Trophoblast cell (in vitro differentiated cells and primary cell): ENCODE data around the gene RSPO4.

Experiments used
- DNase-seq, 2 donors: peaks; one replicate each; pipeline ENCODE4 v3.0.0-alpha.2; 2016
- H2AFZ ChIP-seq: 2 replicates; pipeline ENCODE4 v1.6.1; 2013; ENCODE audit warnings: low read length, moderate library complexity, mild to moderate bottlenecking; ENCODE audit not compliant: insufficient read depth, poor library complexity
- H2AK5ac ChIP-seq: 2 replicates; pipeline ENCODE4 v1.6.1; 2013; ENCODE audit warnings: mild to moderate bottlenecking, low read length
- H2BK120ac ChIP-seq: 2 replicates; pipeline ENCODE4 v1.6.1; 2013; ENCODE audit warnings: low read length, mild to moderate bottlenecking, moderate library complexity; ENCODE audit not compliant: insufficient read depth, poor library complexity
- H2BK12ac ChIP-seq: 2 replicates; pipeline ENCODE4 v1.6.1; 2013; ENCODE audit warnings: mild to moderate bottlenecking, low read length, moderate library complexity
- H2BK5ac ChIP-seq: 2 replicates; pipeline ENCODE4 v1.6.1; 2013; ENCODE audit warnings: low read length, low read depth, moderate library complexity, mild to moderate bottlenecking; ENCODE audit not compliant: poor library complexity
- H3K14ac ChIP-seq: 2 replicates; pipeline ENCODE4 v1.6.1; 2013; ENCODE audit warnings: mild to moderate bottlenecking, low read length
- H3K18ac ChIP-seq: 2 replicates; pipeline ENCODE4 v1.6.1; 2013; ENCODE audit warnings: mild to moderate bottlenecking, low read length
- H3K23ac ChIP-seq: 2 replicates; pipeline ENCODE4 v1.6.1; 2013; ENCODE audit warnings: low read length
- H3K27ac ChIP-seq: 2 replicates; pipeline ENCODE4 v1.5.1; 2013; ENCODE audit warnings: low read depth, mild to moderate bottlenecking, inconsistent platforms, low read length, moderate library complexity
- H3K27me3 ChIP-seq: 2 replicates; pipeline ENCODE4 v1.6.1; 2013; ENCODE audit warnings: inconsistent platforms, mild to moderate bottlenecking, low read length, moderate library complexity; ENCODE audit not compliant: insufficient read depth
- H3K36me3 ChIP-seq, 2 experiments: 1 replicate in 1 of 2; 2 replicates in 1 of 2; pipeline ENCODE4 v1.6.1; 2013; ENCODE audit warnings: low read length in 2 of 2, mild to moderate bottlenecking in 2 of 2, moderate library complexity in 1 of 2; ENCODE audit not compliant: insufficient read depth in 2 of 2, control insufficient read depth in 1 of 2
- H3K4ac ChIP-seq: 2 replicates; pipeline ENCODE4 v1.6.1; 2013; ENCODE audit warnings: low read depth, mild to moderate bottlenecking, low read length, moderate library complexity
- H3K4me1 ChIP-seq, 2 experiments: 1 replicate in 1 of 2; 2 replicates in 1 of 2; pipeline ENCODE4 v1.6.1; 2013; ENCODE audit warnings: low read length in 2 of 2, mild to moderate bottlenecking in 2 of 2, moderate library complexity in 1 of 2; ENCODE audit not compliant: insufficient read depth in 2 of 2, control insufficient read depth in 1 of 2
- H3K4me2 ChIP-seq: 2 replicates; pipeline ENCODE4 v1.6.1; 2013; ENCODE audit warnings: inconsistent platforms, mild to moderate bottlenecking, low read length, moderate library complexity
- H3K4me3 ChIP-seq: 2 replicates; pipeline ENCODE4 v1.5.1; 2013; ENCODE audit warnings: mild to moderate bottlenecking, low read depth, low read length, inconsistent platforms
- H3K79me1 ChIP-seq: one replicate; pipeline ENCODE4 v1.6.1; 2013; ENCODE audit warnings: low read length
- H3K79me2 ChIP-seq: 2 replicates; pipeline ENCODE4 v1.6.1; 2013; ENCODE audit warnings: low read length, mild to moderate bottlenecking; ENCODE audit not compliant: control insufficient read depth, insufficient read depth, poor library complexity
- H3K9ac ChIP-seq: 2 replicates; pipeline ENCODE4 v1.6.1; 2013; ENCODE audit warnings: mild to moderate bottlenecking, low read length
- H3K9me3 ChIP-seq: 2 replicates; pipeline ENCODE4 v1.6.1; 2013; ENCODE audit warnings: low read depth, mild to moderate bottlenecking, control low read depth, inconsistent platforms, low read length; ENCODE audit not compliant: insufficient read depth
- H4K12ac ChIP-seq: 2 replicates; pipeline ENCODE4 v1.6.1; 2013; ENCODE audit warnings: low read depth, mild to moderate bottlenecking, low read length, moderate library complexity
- H4K8ac ChIP-seq: 2 replicates; pipeline ENCODE4 v1.6.1; 2013; ENCODE audit warnings: low read depth, mild to moderate bottlenecking, low read length, moderate library complexity
- H4K91ac ChIP-seq: one replicate; pipeline ENCODE4 v1.6.1; 2013; ENCODE audit warnings: low read depth, mild to moderate bottlenecking, low read length, moderate library complexity
- WGBS: extraction: QIAGEN DNeasy Blood & Tissue Kit; methylation state at CpG from one replicate; pipeline ENCODE4 v1.1.7; 2013; ENCODE audit warnings: missing lambda C conversion rate; ENCODE audit not compliant: insufficient read length, insufficient coverage; ENCODE audit errors: extremely low coverage; 5-methylcytosine and 5-hydroxymethylcytosine counted together

Gene RSPO4

GRCh38 chr20:911882-912600 is 90.1 kb downstream of the RSPO4 start:
- H2AFZ ChIP-seq = no peak overlapping the region
- WGBS = no CpG with 5 or more reads among the region's 5 CpGs

GRCh38 chr20:910870-911770 is 91.0 kb downstream of the RSPO4 start:
- no CpG with 5 or more reads among the region's 12 CpGs for WGBS
- Histone ChIP-seq H4K12ac (no peak overlapping the region), H3K4ac (no peak overlapping the region)

More at GRCh38 chr20:911882-912600, 90.1 kb downstream of the RSPO4 start:
- Histone ChIP-seq H3K36me3 (no peaks in the 10 kb centered on the region), H3K27me3 (no peaks in the 10 kb centered on the region), H2BK120ac (no peak overlapping the region), H3K18ac (no peak overlapping the region), H3K79me1 (no peaks in the 10 kb centered on the region), H4K12ac (no peak overlapping the region), H3K4me3 (peak overlapping the region; percentile 1), H3K27ac (no peak overlapping the region), H3K4me2 (no peak overlapping the region), H2AK5ac (no peak overlapping the region), H3K4me1 (peaks cover 3% of the 10 kb centered on the region in 2 experiments), H3K4ac (no peak overlapping the region), H3K23ac (no peak overlapping the region), H4K8ac (no peak overlapping the region), H2BK12ac (no peak overlapping the region), H3K9ac (no peak overlapping the region), H3K14ac (no peak overlapping the region), H3K79me2 (no peaks in the 10 kb centered on the region), H2BK5ac (no peak overlapping the region), H4K91ac (no peak overlapping the region), H3K9me3 (no peaks in the 10 kb centered on the region)
- DNase-seq = no peak

GRCh38 chr20:910132-910869 is 91.8 kb downstream of the RSPO4 start:
- no peak overlapping the region for H3K4me3 ChIP-seq
- no peak overlapping the region for H3K18ac ChIP-seq
- no peaks in the 10 kb centered on the region for H3K9me3 ChIP-seq
- no peak overlapping the region for H2BK12ac ChIP-seq
- H3K9ac ChIP-seq = no peak overlapping the region
- no peak overlapping the region for H2AFZ ChIP-seq
- H3K79me1 ChIP-seq = no peaks in the 10 kb centered on the region
- no peak overlapping the region for H3K23ac ChIP-seq
- H3K27ac ChIP-seq = no peak overlapping the region
- H4K8ac ChIP-seq = no peak overlapping the region
- no peak overlapping the region for H3K4me2 ChIP-seq
- H3K27me3 ChIP-seq = no peaks in the 10 kb centered on the region
- no peak for DNase-seq
- no peak overlapping the region for H2BK120ac ChIP-seq
- H3K4ac ChIP-seq = no peak overlapping the region
- H3K79me2 ChIP-seq = no peaks in the 10 kb centered on the region
- H2AK5ac ChIP-seq = no peak overlapping the region
- H3K4me1 ChIP-seq = peaks cover 0 to 3% of the 10 kb centered on the region in 2 experiments
- no peak overlapping the region for H3K14ac ChIP-seq
- no peak overlapping the region for H4K91ac ChIP-seq
- H3K36me3 ChIP-seq = no peaks in the 10 kb centered on the region
- no peak overlapping the region for H2BK5ac ChIP-seq
- no peak overlapping the region for H4K12ac ChIP-seq
- WGBS = no CpG with 5 or more reads among the region's 9 CpGs

More at GRCh38 chr20:910870-911770, 91.0 kb downstream of the RSPO4 start:
- Histone ChIP-seq H3K4me1 (peaks cover 3% of the 10 kb centered on the region in 2 experiments), H2AK5ac (no peak overlapping the region), H2BK120ac (no peak overlapping the region), H3K27ac (no peak overlapping the region), H3K79me1 (no peaks in the 10 kb centered on the region), H4K91ac (no peak overlapping the region), H3K27me3 (no peaks in the 10 kb centered on the region), H3K23ac (no peak overlapping the region), H2BK12ac (no peak overlapping the region), H2BK5ac (no peak overlapping the region), H3K14ac (no peak overlapping the region), H3K18ac (no peak overlapping the region), H3K9me3 (no peaks in the 10 kb centered on the region), H3K4me3 (no peak overlapping the region), H3K9ac (no peak overlapping the region), H3K79me2 (no peaks in the 10 kb centered on the region), H3K36me3 (no peaks in the 10 kb centered on the region), H3K4me2 (no peak overlapping the region), H4K8ac (no peak overlapping the region), H2AFZ (no peak overlapping the region)
- no peak for DNase-seq

GRCh38 chr20:909641-910040 is 92.5 kb downstream of the RSPO4 start:
- Histone ChIP-seq H3K4me1 (peaks cover 0 to 3% of the 10 kb centered on the region in 2 experiments), H3K9me3 (no peaks in the 10 kb centered on the region), H3K9ac (no peak overlapping the region), H3K36me3 (no peaks in the 10 kb centered on the region), H3K27me3 (no peaks in the 10 kb centered on the region), H3K79me1 (no peaks in the 10 kb centered on the region), H2BK12ac (no peak overlapping the region), H3K4ac (no peak overlapping the region), H2BK120ac (no peak overlapping the region), H3K27ac (no peak overlapping the region), H3K23ac (no peak overlapping the region), H3K4me2 (no peak overlapping the region), H3K18ac (no peak overlapping the region), H4K91ac (no peak overlapping the region), H4K12ac (no peak overlapping the region), H4K8ac (no peak overlapping the region), H3K79me2 (no peaks in the 10 kb centered on the region), H3K14ac (no peak overlapping the region), H2BK5ac (no peak overlapping the region), H2AFZ (no peak overlapping the region), H2AK5ac (no peak overlapping the region), H3K4me3 (no peak overlapping the region)
- no peak for DNase-seq
- WGBS = no CpG with 5 or more reads among the region's 3 CpGs
